Psoas muscle (tissue), 8 donors: ENCODE measurements around the gene SLF2. TPM values are rescaled to one million over a fixed set of nuclear protein-coding genes. Genes with fewer than 3 reads are reported as not detected.
A peak's percentile ranks its signal among the peaks of the same experiment; 100 is the strongest.
"Not testable (repeated sequence)": the region's sequence is repeated elsewhere in the genome, so short reads cannot be mapped to it uniquely, and the experiment has no call there.

Experiments
- ATAC-seq, 4 donors: fragments of 200-7000 bp; cut with Tn5 transposase; one replicate each; pipeline ENCODE4 v1.9.1; 2020; ENCODE audit warnings: moderate library complexity in 3 of 4, mild to moderate bottlenecking in 2 of 4
- DNase-seq, 2 donors: peaks; one replicate each; pipeline ENCODE4 v3.0.0-alpha.2; 2020
- H3K27ac ChIP-seq: fragments of 200-600 bp; one replicate; pipeline ENCODE4 v1.8.0; 2022
- H3K27me3 ChIP-seq, 3 donors: fragments of 200-600 bp in 1 of 3; one replicate each; pipeline versions ENCODE4 v1.6.1 to v1.8.0; 2013 to 2022; ENCODE audit warnings: low read length in 2 of 3, mild to moderate bottlenecking in 2 of 3, moderate library complexity in 1 of 3; ENCODE audit not compliant: insufficient read depth in 3 of 3
- H3K36me3 ChIP-seq, 2 donors: fragments of 200-600 bp in 1 of 2; one replicate each; pipeline versions ENCODE4 v1.6.1 to v1.8.0; 2013 to 2022; ENCODE audit warnings: low read depth in 1 of 2, mild to moderate bottlenecking in 1 of 2, moderate library complexity in 1 of 2; ENCODE audit not compliant: insufficient read depth in 1 of 2
- H3K4me1 ChIP-seq: fragments of 200-600 bp; one replicate; pipeline ENCODE4 v1.8.0; 2022
- H3K4me3 ChIP-seq: fragments of 200-600 bp; one replicate; pipeline ENCODE4 v1.8.0; 2022; ENCODE audit warnings: mild to moderate bottlenecking
- H3K9me3 ChIP-seq: fragments of 200-600 bp; one replicate; pipeline ENCODE4 v1.8.0; 2022
- CTCF ChIP-seq: fragments of 200-600 bp; IDR thresholded peaks from one replicate; pipeline ENCODE4 v1.8.0; 2022; ENCODE audit warnings: antibody characterized with exemption
- WGBS, 3 donors: extraction: QIAGEN DNeasy Blood & Tissue Kit; methylation state at CpG; one replicate each; pipeline versions ENCODE4 v1.1.6 to v1.1.7; 2013; 5-methylcytosine and 5-hydroxymethylcytosine counted together
- intact Hi-C, 2 donors: fragments of 100-400 bp; cut with DNase I; formaldehyde crosslinking; loops; one replicate each; pipeline versions ENCODE4 v1.11.0 to v1.14.2; 2022
- polyA plus RNA-seq, 3 donors: library from polyadenylated mRNA; stranded (reverse); fragments of 200-250 nt; gene quantifications; one replicate each; pipeline ENCODE4 v1.2.3, GENCODE V29; 2013
- total RNA-seq, 4 donors: library from RNA; stranded (reverse); fragmentation: NEBNext Ultra II Directional in 2 of 4; extraction: Animal tissue kit (Norgen Biotek cat#: 25700) in 2 of 4; gene quantifications; one replicate each; pipeline versions ENCODE4 v1.2.1 to v1.2.4, GENCODE V29; 2021 to 2023
- donor health status: healthy with polysubstance abuse.
- donor health status: DM: no; HTN: no; CAD: no; lungs with moderate emphysema.
- donor health status: Bipolar disorder and iron deficiency.
- donor health status: healthy.
- donor health status: DM: yes; HTN: yes; CAD: no.
- donor health status: DM: no; HTN: no; CAD: no.
- donor health status: DM: no; HTN: no; CAD: no.
- donor health status: DM: yes; HTN: yes; CAD: no.

Gene SLF2
- total and polyA plus RNA-seq, 7 donors, result 8.0 to 26.9 (median 20.1) TPM

DNA sequence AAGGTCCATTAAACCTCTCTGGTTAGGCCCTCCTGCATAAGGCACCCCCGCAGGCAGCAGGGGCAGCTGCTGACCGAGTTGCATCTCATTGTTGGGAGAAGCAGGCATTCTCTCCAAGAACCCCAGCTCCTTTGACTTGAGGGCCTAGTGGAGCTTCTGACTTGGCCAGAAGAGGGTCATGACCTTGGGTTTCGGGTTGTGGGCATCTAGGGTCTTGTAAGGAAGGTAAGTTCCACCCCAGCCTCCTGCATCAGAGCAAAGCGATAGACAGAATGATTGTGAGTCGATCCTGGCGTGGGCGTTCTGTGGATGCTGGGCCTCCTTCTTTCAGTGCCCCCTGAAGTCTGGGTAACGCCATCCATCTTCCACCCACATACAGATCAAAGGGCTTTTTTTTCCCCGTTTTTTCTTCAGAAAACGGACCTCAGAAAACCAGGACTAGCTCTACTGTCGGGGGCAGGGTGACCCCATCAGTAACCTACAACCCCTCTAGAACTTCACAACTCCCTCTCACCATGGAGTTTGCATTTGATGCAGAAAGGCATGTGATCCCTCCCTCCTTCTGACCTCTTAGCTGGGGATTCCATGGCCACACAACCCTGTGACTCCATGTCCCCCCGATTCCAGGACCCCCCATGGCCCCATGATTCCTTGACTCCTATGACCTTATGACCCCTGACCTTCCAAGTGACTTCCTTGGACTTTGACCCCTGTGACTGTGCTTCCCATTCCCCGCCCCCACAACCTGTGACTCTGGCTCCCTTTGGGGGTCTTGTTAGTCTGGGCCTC lies 59.5 kb downstream of the SLF2 start:
- DNase-seq (peak in 1 of 2 donors; percentile 12), ATAC-seq (no peak)
- no peaks in the 10 kb centered on the region for H3K27me3 ChIP-seq
- intact Hi-C loops, result no loop called here
- no peaks in the 10 kb centered on the region for H3K9me3 ChIP-seq
- H3K36me3 ChIP-seq, result no peaks in the 10 kb centered on the region
- H3K4me1 ChIP-seq, result peaks cover 6% of the 10 kb centered on the region
- no peak for TF ChIP-seq CTCF
- H3K4me3 ChIP-seq, result no peak overlapping the region
- WGBS, 3 donors, result 77 to 81% (median 80%) methylated on average over 13 of the region's 13 CpGs
- no peak overlapping the region for H3K27ac ChIP-seq

DNA sequence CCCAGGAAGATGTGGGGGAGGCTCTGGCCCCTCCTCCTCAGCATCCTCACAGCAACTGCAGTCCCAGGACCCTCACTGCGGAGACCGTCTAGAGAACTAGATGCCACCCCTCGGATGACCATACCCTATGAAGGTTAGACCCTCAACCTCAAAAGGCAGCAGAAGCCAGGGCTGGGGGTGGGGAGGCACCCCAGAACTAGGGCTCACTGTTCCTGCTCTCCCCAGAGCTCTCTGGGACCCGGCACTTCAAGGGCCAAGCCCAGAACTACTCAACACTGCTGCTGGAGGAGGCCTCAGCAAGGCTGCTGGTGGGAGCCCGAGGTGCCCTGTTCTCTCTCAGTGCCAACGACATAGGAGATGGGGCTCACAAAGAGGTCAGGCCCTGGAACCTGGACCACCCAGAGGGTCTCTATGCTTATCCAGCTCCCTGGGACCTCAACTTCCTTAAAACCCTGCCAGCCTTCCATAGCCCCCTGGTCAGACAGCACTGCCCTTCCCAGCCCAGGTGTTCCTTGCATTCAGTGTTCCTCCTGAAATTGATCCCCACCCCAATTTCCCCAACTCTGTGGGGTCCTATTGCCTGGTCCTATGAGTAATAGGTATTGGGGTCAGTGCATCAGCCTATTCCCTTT lies 60.3 kb downstream of the SLF2 start:
- intact Hi-C loops, result no loop called here
- ATAC-seq, result no peak

DNA sequence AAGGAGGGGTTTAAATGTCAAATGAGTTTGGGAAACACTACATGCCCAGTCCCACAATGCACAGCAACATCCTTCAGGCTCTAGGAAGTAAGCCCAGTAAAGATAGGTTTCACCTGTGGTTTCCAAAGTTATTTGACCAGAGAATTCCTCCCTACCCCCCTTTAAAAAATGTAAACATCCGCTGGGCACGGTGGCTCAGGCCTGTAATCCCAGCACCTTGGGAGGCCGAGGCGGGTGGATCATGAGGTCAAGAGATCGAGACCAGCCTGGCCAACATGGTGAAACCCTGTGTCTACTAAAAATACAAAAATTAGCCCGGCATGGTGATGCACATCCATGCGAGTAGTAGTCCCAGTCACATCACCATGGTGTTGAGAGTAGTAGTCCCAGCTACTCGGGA lies 62.6 kb downstream of the SLF2 start:
- H3K4me3 ChIP-seq, H3K4me1 ChIP-seq, intact Hi-C loops, H3K27me3 ChIP-seq, ATAC-seq, H3K9me3 ChIP-seq, H3K27ac ChIP-seq: not testable (repeated sequence)
- DNase-seq, result peak in 1 of 2 donors; percentile 9
- WGBS, 3 donors, result 82 to 84% (median 84%) methylated on average over 8 of the region's 8 CpGs
- peaks cover 0 to 23% of the 10 kb centered on the region in 2 donors for H3K36me3 ChIP-seq

More for the DNA sequence above, 60.3 kb downstream of the SLF2 start:
- 89 to 90% (median 90%) methylated on average over 6 of the region's 6 CpGs for WGBS, 3 donors
- no peak for TF ChIP-seq CTCF
- H3K4me1 ChIP-seq, result peaks cover 6% of the 10 kb centered on the region
- no peaks in the 10 kb centered on the region for H3K27me3 ChIP-seq
- no peak overlapping the region for H3K27ac ChIP-seq
- H3K36me3 ChIP-seq, result no peaks in the 10 kb centered on the region
- H3K4me3 ChIP-seq, result no peak overlapping the region
- peak in 1 of 2 donors; percentile 8 for DNase-seq
- no peaks in the 10 kb centered on the region for H3K9me3 ChIP-seq

DNA sequence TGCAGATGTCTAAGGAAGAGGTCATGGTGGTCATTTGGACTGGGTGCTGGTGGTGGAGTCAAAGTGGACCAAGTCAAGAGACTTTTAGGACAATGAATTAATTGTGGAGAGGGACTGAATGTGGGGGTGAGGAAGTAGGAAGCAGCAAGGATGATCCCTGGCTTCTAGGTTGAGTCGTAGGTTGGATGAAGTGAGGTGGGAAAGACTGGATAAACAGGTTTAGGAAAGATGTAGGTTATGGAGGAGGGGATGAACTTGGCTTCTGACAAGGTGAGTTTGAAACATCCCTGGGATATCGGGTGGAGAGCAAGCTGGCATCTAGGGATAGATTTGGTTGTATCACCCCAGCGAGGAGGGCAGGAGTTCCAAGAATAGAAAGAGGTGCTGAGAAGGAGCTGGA lies 64.1 kb downstream of the SLF2 start:
- no peaks in the 10 kb centered on the region for H3K27me3 ChIP-seq
- 79 to 83% (median 80%) methylated on average over 3 of the region's 3 CpGs for whole genome bisulfite sequencing, 3 donors
- H3K36me3 ChIP-seq, result peaks cover 0 to 38% of the 10 kb centered on the region in 2 donors
- intact Hi-C loops, result no loop called here
- no peaks in the 10 kb centered on the region for H3K9me3 ChIP-seq
- no peaks in the 10 kb centered on the region for H3K4me1 ChIP-seq
- no peak overlapping the region for H3K27ac ChIP-seq
- no peak for DNase-seq
- no peak overlapping the region for H3K4me3 ChIP-seq
- no peak for TF ChIP-seq CTCF
- ATAC-seq, result no peak

DNA sequence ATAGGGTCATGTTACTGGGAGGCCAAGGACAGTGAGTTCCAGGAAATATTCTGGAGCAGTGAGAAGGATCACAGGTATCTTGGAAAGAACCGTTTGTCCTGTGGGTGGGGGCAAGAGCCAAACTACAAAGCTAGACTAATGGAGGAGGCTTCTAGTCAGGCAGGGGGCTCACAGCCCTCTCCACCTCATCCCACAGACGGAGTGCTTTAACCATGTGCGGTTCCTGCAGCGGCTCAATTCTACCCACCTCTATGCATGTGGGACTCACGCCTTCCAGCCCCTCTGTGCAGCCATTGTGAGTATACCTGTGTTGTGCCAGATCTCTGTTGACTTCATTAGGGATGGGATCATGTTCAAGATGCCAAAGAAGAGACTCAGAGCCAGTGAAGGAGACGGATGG lies 64.7 kb downstream of the SLF2 start:
- no peak overlapping the region for H3K27ac ChIP-seq
- no peaks in the 10 kb centered on the region for H3K9me3 ChIP-seq
- DNase-seq, result peak in 1 of 2 donors; percentile 19
- no peak for TF ChIP-seq CTCF
- no peaks in the 10 kb centered on the region for H3K4me1 ChIP-seq
- H3K4me3 ChIP-seq, result no peak overlapping the region
- H3K27me3 ChIP-seq, result no peaks in the 10 kb centered on the region
- 75 to 86% (median 80%) methylated on average over 6 of the region's 6 CpGs for WGBS, 3 donors
- H3K36me3 ChIP-seq, result peaks cover 0 to 42% of the 10 kb centered on the region in 2 donors
- ATAC-seq, result no peak
- intact Hi-C loops, result no loop called here
